ENCODE measurements around the gene MED25.

MED25 gene

GRCh38 chr19:49871349-49871985 is 53.4 kb downstream of the MED25 start:
- Histone ChIP-seq H3K27me3 (ENCODE audit: insufficient read depth, low read length, poor library complexity, severe bottlenecking) (no peaks in the 10 kb centered on the region), H3K4me1 (ENCODE audit: insufficient read depth, low read length, poor library complexity, severe bottlenecking) (peaks cover 37% of the 10 kb centered on the region), H3K9ac (ENCODE audit: low read depth, low read length, poor library complexity, severe bottlenecking) (no peak overlapping the region), H3K4me2 (ENCODE audit: low read depth, low read length, poor library complexity, severe bottlenecking) (no peak overlapping the region), H2AFZ (ENCODE audit: low read length) (no peak overlapping the region), H3K9me3 (ENCODE audit: insufficient read depth, low read depth, low read length) (no peaks in the 10 kb centered on the region), H3F3A (ENCODE audit: low read depth) (no peaks in the 10 kb centered on the region), H3K79me2 (ENCODE audit: insufficient read depth, low read length) (peaks cover 36% of the 10 kb centered on the region), H3K36me3 (ENCODE audit: insufficient read depth, low read length) (no peaks in the 10 kb centered on the region), H3K9me2 (replicated peaks; ENCODE audit: low read depth, low read length) (no peaks in the 10 kb centered on the region), H3K4me3 (ENCODE audit: low read length, poor library complexity, severe bottlenecking) (no peak overlapping the region), H4K20me1 (ENCODE audit: insufficient read depth, low read length, poor library complexity, severe bottlenecking) (peaks cover 9% of the 10 kb centered on the region)
- TF ChIP-seq, protein P1, sequence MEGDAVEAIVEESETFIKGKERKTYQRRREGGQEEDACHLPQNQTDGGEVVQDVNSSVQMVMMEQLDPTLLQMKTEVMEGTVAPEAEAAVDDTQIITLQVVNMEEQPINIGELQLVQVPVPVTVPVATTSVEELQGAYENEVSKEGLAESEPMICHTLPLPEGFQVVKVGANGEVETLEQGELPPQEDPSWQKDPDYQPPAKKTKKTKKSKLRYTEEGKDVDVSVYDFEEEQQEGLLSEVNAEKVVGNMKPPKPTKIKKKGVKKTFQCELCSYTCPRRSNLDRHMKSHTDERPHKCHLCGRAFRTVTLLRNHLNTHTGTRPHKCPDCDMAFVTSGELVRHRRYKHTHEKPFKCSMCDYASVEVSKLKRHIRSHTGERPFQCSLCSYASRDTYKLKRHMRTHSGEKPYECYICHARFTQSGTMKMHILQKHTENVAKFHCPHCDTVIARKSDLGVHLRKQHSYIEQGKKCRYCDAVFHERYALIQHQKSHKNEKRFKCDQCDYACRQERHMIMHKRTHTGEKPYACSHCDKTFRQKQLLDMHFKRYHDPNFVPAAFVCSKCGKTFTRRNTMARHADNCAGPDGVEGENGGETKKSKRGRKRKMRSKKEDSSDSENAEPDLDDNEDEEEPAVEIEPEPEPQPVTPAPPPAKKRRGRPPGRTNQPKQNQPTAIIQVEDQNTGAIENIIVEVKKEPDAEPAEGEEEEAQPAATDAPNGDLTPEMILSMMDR (conservative IDR thresholded peaks at IDR 0.05; ENCODE audit: low read length): no peak
- no peak for TF ChIP-seq EZH2phosphoT487 (IDR thresholded peaks at IDR 0.05; ENCODE audit: borderline replicate concordance)

- Histone ChIP-seq H3K4me3 (ENCODE audit: low read length, poor library complexity, severe bottlenecking) (no peak overlapping the region), H3K27me3 (ENCODE audit: insufficient read depth, low read length, poor library complexity, severe bottlenecking) (no peaks in the 10 kb centered on the region), H4K20me1 (ENCODE audit: insufficient read depth, low read length, poor library complexity, severe bottlenecking) (peaks cover 5% of the 10 kb centered on the region), H3K36me3 (ENCODE audit: insufficient read depth, low read length) (no peaks in the 10 kb centered on the region), H3F3A (ENCODE audit: low read depth) (no peaks in the 10 kb centered on the region), H3K79me2 (ENCODE audit: insufficient read depth, low read length) (peaks cover 32% of the 10 kb centered on the region), H3K4me2 (ENCODE audit: low read depth, low read length, poor library complexity, severe bottlenecking) (no peak overlapping the region), H3K9ac (ENCODE audit: low read depth, low read length, poor library complexity, severe bottlenecking) (no peak overlapping the region), H2AFZ (ENCODE audit: low read length) (no peak overlapping the region), H3K9me3 (ENCODE audit: insufficient read depth, low read depth, low read length) (no peaks in the 10 kb centered on the region), H3K9me2 (replicated peaks; ENCODE audit: low read depth, low read length) (no peaks in the 10 kb centered on the region), H3K4me1 (ENCODE audit: insufficient read depth, low read length, poor library complexity, severe bottlenecking) (peaks cover 36% of the 10 kb centered on the region)
- TF ChIP-seq EZH2phosphoT487 (IDR thresholded peaks at IDR 0.05; ENCODE audit: borderline replicate concordance): no peak
- TF ChIP-seq, protein P1 (conservative IDR thresholded peaks at IDR 0.05; ENCODE audit: low read length): no peak
Measured at GRCh38 chr19:49872245-49873128, 54.4 kb downstream of the MED25 start.

DNA sequence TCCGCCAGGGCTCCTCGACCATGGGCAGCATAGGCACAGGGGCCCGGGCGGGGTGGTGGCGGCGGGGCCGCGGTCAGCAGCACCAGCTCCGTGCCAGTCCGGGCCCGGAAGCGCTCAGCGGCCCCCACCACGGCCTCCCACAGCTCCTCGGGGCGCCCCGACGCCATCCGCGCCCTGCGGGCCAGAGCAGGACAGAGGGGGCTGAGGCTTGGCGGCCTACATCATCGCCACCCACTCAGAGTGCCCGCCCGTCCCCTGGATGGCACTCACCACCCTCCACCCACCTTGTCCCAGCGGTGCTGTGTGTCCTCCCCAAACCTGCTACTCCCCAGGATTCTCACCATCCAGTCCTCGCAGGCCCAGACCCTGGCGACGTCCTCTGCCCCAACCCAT is 55.0 kb downstream of the MED25 start:
- H3F3A ChIP-seq (ENCODE audit: low read depth): no peaks in the 10 kb centered on the region
- no peak overlapping the region for H3K4me2 ChIP-seq (ENCODE audit: low read depth, low read length, poor library complexity, severe bottlenecking)
- H3K79me2 ChIP-seq (ENCODE audit: insufficient read depth, low read length): peaks cover 33% of the 10 kb centered on the region
- H3K4me1 ChIP-seq (ENCODE audit: insufficient read depth, low read length, poor library complexity, severe bottlenecking): peaks cover 33% of the 10 kb centered on the region
- H2AFZ ChIP-seq (ENCODE audit: low read length): no peak overlapping the region
- H3K4me3 ChIP-seq (ENCODE audit: low read length, poor library complexity, severe bottlenecking): no peak overlapping the region
- H3K9me3 ChIP-seq (ENCODE audit: insufficient read depth, low read depth, low read length): no peaks in the 10 kb centered on the region
- no peaks in the 10 kb centered on the region for H3K9me2 ChIP-seq (replicated peaks; ENCODE audit: low read depth, low read length)
- peaks cover 5% of the 10 kb centered on the region for H4K20me1 ChIP-seq (ENCODE audit: insufficient read depth, low read length, poor library complexity, severe bottlenecking)
- no peaks in the 10 kb centered on the region for H3K36me3 ChIP-seq (ENCODE audit: insufficient read depth, low read length)
- no peaks in the 10 kb centered on the region for H3K27me3 ChIP-seq (ENCODE audit: insufficient read depth, low read length, poor library complexity, severe bottlenecking)
- TF ChIP-seq, protein P1 (conservative IDR thresholded peaks at IDR 0.05; ENCODE audit: low read length): no peak
- no peak for TF ChIP-seq EZH2phosphoT487 (IDR thresholded peaks at IDR 0.05; ENCODE audit: borderline replicate concordance)
- no peak overlapping the region for H3K9ac ChIP-seq (ENCODE audit: low read depth, low read length, poor library complexity, severe bottlenecking)

All from Loucy (cell line).